ENCODE measurements around the gene ABL2. TPM values are rescaled to one million over a fixed set of nuclear protein-coding genes. Genes with fewer than 3 reads are reported as not detected.

ABL2 gene
- total RNA-seq, 1 experiment from 2014 or later = 38.3 TPM

GRCh38 chr1:179167955-179168354, 61.5 kb downstream of the ABL2 start:
- DNase-seq (ENCODE audit: low read depth, low spot score) = no peak
- Histone ChIP-seq H3K4me1 (ENCODE audit: control insufficient read depth, insufficient read depth, low read length) (peaks cover 11% of the 10 kb centered on the region), H3K27ac (ENCODE audit: low read length) (no peak overlapping the region), H3K36me3 (ENCODE audit: control insufficient read depth, insufficient read depth, low read length) (no peaks in the 10 kb centered on the region), H3K9me3 (ENCODE audit: control insufficient read depth, insufficient read depth, low read depth, low read length) (no peaks in the 10 kb centered on the region), H3K4me3 (ENCODE audit: low read depth in 2 of 2, low read length in 2 of 2) (no peak overlapping the region), H3K27me3 (ENCODE audit: control insufficient read depth, insufficient read depth, low read length) (no peaks in the 10 kb centered on the region)
- BruUV-seq (replicated peaks) = no TSS peak
- ChIA-PET POLR2A (no interaction called here), CTCF (no interaction called here)
- no peak for ATAC-seq
- TF ChIP-seq POLR2AphosphoS5 (IDR thresholded peaks at IDR 0.05; ENCODE audit: low read depth, low read length) = no peak
- TF ChIP-seq TCF7L2 (IDR thresholded peaks at IDR 0.05; ENCODE audit: low read depth, low read length) = no peak
- no peak for TF ChIP-seq REST (IDR thresholded peaks at IDR 0.05; ENCODE audit: insufficient read depth in 1 of 2, low read depth in 2 of 2, low read length in 1 of 2)
- no peak for TF ChIP-seq SIN3A (IDR thresholded peaks at IDR 0.05; ENCODE audit: borderline replicate concordance, insufficient read depth, low read depth, low read length)
- TF ChIP-seq CTCF (IDR thresholded peaks at IDR 0.05) = no peak
- in situ Hi-C loops (cut with HindIII; ENCODE audit: low pct_unique_long_range_greater_than_20kb, low sequenced_read_pairs) (no loop called here), intact Hi-C loops (cut with micrococcal nuclease; ENCODE audit: unreplicated experiment) (no loop called here)

GRCh38 chr1:179167418-179167777, 62.1 kb downstream of the ABL2 start:
- no peaks in the 10 kb centered on the region for H3K9me3 ChIP-seq (ENCODE audit: control insufficient read depth, insufficient read depth, low read depth, low read length)
- no TSS peak for BruUV-seq (replicated peaks)
- intact Hi-C loops (cut with micrococcal nuclease; ENCODE audit: unreplicated experiment) (no loop called here), in situ Hi-C loops (cut with HindIII; ENCODE audit: low pct_unique_long_range_greater_than_20kb, low sequenced_read_pairs) (no loop called here)
- no peak for DNase-seq (ENCODE audit: low read depth, low spot score)
- ChIA-PET POLR2A (no interaction called here), CTCF (no interaction called here)
- no peak for TF ChIP-seq CTCF (IDR thresholded peaks at IDR 0.05)
- TF ChIP-seq POLR2AphosphoS5 (IDR thresholded peaks at IDR 0.05; ENCODE audit: low read depth, low read length) = no peak
- TF ChIP-seq SIN3A (IDR thresholded peaks at IDR 0.05; ENCODE audit: borderline replicate concordance, insufficient read depth, low read depth, low read length) = no peak
- no peak for TF ChIP-seq TCF7L2 (IDR thresholded peaks at IDR 0.05; ENCODE audit: low read depth, low read length)
- no peak for TF ChIP-seq REST (IDR thresholded peaks at IDR 0.05; ENCODE audit: insufficient read depth in 1 of 2, low read depth in 2 of 2, low read length in 1 of 2)
- H3K4me1 ChIP-seq (ENCODE audit: control insufficient read depth, insufficient read depth, low read length) = peaks cover 11% of the 10 kb centered on the region
- no peak overlapping the region for H3K27ac ChIP-seq (ENCODE audit: low read length)
- H3K27me3 ChIP-seq (ENCODE audit: control insufficient read depth, insufficient read depth, low read length) = no peaks in the 10 kb centered on the region
- no peak overlapping the region for H3K4me3 ChIP-seq (ENCODE audit: low read depth in 2 of 2, low read length in 2 of 2)
- no peaks in the 10 kb centered on the region for H3K36me3 ChIP-seq (ENCODE audit: control insufficient read depth, insufficient read depth, low read length)
- ATAC-seq = no peak

All from Panc1 (cell line).